Activated CD4-positive, CD25-positive, alpha-beta regulatory T cell treated with anti-CD3 and anti-CD28 coated beads, Interleukin-2, amount 50 U/mL, for 24 hours (primary cell): Measurements from ENCODE around the gene VMAC.

ENCODE experiments used
- ATAC-seq, 2 donors: fragments of 150-1000 bp; cut with Tn5 transposase; one replicate each; pipeline ENCODE4 v1.10.0; 2021; ENCODE audit warnings: mild to moderate bottlenecking in 1 of 2, moderate library complexity in 1 of 2

VMAC gene

GRCh38 chr19:5954293-5954692 is 49.6 kb downstream of the VMAC start:
- ATAC-seq: no peak

GRCh38 chr19:5955636-5955935 is 50.9 kb downstream of the VMAC start:
- no peak for ATAC-seq

GRCh38 chr19:5956323-5956722 is 51.7 kb downstream of the VMAC start:
- ATAC-seq: no peak

- no peak for ATAC-seq
Measured at GRCh38 chr19:5956728-5957127, 52.1 kb downstream of the VMAC start.

- ATAC-seq: no peak
Measured at GRCh38 chr19:5957170-5957569, 52.5 kb downstream of the VMAC start.

GRCh38 chr19:5958074-5958850 is 53.6 kb downstream of the VMAC start:
- no peak for ATAC-seq

GRCh38 chr19:5958851-5959122 is 54.1 kb downstream of the VMAC start:
- ATAC-seq: no peak

- ATAC-seq: no peak
Measured at GRCh38 chr19:5959260-5960004, 54.8 kb downstream of the VMAC start.
